ENCODE measurements around the gene FTCD. TPM values are rescaled to one million over a fixed set of nuclear protein-coding genes. Genes with fewer than 3 reads are reported as not detected.

The FTCD gene
- total and polyA plus RNA-seq, 10 of the 15 experiments (the other 5 are each of a cell fraction or from before 2014, with no cell fraction given), result 0.27 to 0.28 TPM; not detected in 8

GRCh38 chr21:46095083-46095719 lies 60.2 kb downstream of the FTCD start:
- H3K27ac ChIP-seq (ENCODE audit: control insufficient read depth, insufficient read depth), result no peak overlapping the region
- H3K79me2 ChIP-seq (ENCODE audit: control insufficient read depth, insufficient read depth, low read length), result no peaks in the 10 kb centered on the region
- intact Hi-C loops (cut with micrococcal nuclease; ENCODE audit: unreplicated experiment), result no loop called here
- no peak overlapping the region for H3K4me3 ChIP-seq
- DNase-seq (ENCODE audit: low read depth, low spot score), result no peak
- no peak for ATAC-seq
- BruUV-seq (replicated peaks), result no TSS peak
- H2AFZ ChIP-seq (ENCODE audit: control insufficient read depth, low read depth, low read length), result no peak overlapping the region
- in situ Hi-C loops (cut with MboI), result no loop called here
- H4K20me1 ChIP-seq (ENCODE audit: control insufficient read depth, insufficient read depth), result no peaks in the 10 kb centered on the region
- ChIA-PET CTCF (no interaction called here), POLR2A (no interaction called here), RAD21 (ENCODE audit: unreplicated experiment) (no interaction called here), SMC1A (ENCODE audit: uncharacterized antibody, unreplicated experiment) (no interaction called here)
- no peaks in the 10 kb centered on the region for H3K36me3 ChIP-seq (ENCODE audit: control insufficient read depth in 2 of 2, insufficient read depth in 2 of 2, low read length in 1 of 2)
- H3K9ac ChIP-seq (ENCODE audit: control insufficient read depth, insufficient read depth, low read length), result no peak overlapping the region
- TF ChIP-seq ZBTB33 (IDR thresholded peaks at IDR 0.05), result no peak
- TF ChIP-seq ZNF592 (IDR thresholded peaks at IDR 0.05), result no peak
- no peak overlapping the region for H3K4me2 ChIP-seq (ENCODE audit: control insufficient read depth, insufficient read depth)
- FAIRE-seq, result no peak
- H3K4me1 ChIP-seq (ENCODE audit: control insufficient read depth, insufficient read depth, low read length), result no peaks in the 10 kb centered on the region
- no peaks in the 10 kb centered on the region for H3K27me3 ChIP-seq (replicated peaks in 1 of 2; ENCODE audit: control insufficient read depth in 2 of 2, insufficient read depth in 2 of 2, low read length in 1 of 2)
- no peaks in the 10 kb centered on the region; the same call in 2 of the 3 replicates for H3K9me3 ChIP-seq (replicated peaks; ENCODE audit: control insufficient read depth, insufficient read depth, low read length)
- 35% methylated on average over 16 of the region's 16 CpGs for WGBS (ENCODE audit: insufficient coverage, insufficient replicate concordance, low lambda C conversion rate, missing lambda C conversion rate)

All from GM12878 (cell line).